IMR-90 (cell line): ENCODE results near the gene HDGFL3. TPM values are rescaled to one million over a fixed set of nuclear protein-coding genes. Genes with fewer than 3 reads are reported as not detected.

ENCODE experiments used
- ATAC-seq: fragments of 200-7000 bp; cut with Tn5 transposase; 2 replicates; pipeline ENCODE4 v1.9.1; 2020; ENCODE audit warnings: low read depth, mild to moderate bottlenecking, moderate library complexity
- BruUV-seq: library from RNA; stranded (reverse); fragments of 400-500 nt; replicated peaks from 2 replicates; lab custom pipeline; 2021; lab: Mats Ljungman, UMichigan
- CTCF ChIA-PET: fragments of 300-600 bp; formaldehyde crosslinking; extraction: SDS; loops from one replicate; lab custom pipeline; 2021; ENCODE audit warnings: antibody characterized with exemption; lab: Yijun Ruan, JAX
- POLR2A ChIA-PET: fragments of 300-600 bp; sonication (Branson Sonifier 250); formaldehyde crosslinking; loops from one replicate; lab custom pipeline; 2022; ENCODE audit warnings: antibody characterized with exemption; ENCODE audit not compliant: unreplicated experiment; lab: Charles Lee
- DNase-seq: peaks from one replicate; pipeline ENCODE4 v3.0.0; 2013
- H2AFZ ChIP-seq: replicated peaks from 2 replicates; pipeline ENCODE3; 2013; ENCODE audit warnings: low read length, mild to moderate bottlenecking; ENCODE audit not compliant: poor library complexity
- H2AK5ac ChIP-seq: 2 replicates; pipeline ENCODE4 v1.6.1; 2013; ENCODE audit warnings: low read depth, low read length, inconsistent platforms
- H2AK9ac ChIP-seq: replicated peaks from 2 replicates; pipeline ENCODE3; 2013; ENCODE audit warnings: mild to moderate bottlenecking, low read depth, low read length, moderate library complexity; ENCODE audit not compliant: poor library complexity
- H2BK120ac ChIP-seq: 2 replicates; pipeline ENCODE4 v1.6.1; 2013; ENCODE audit warnings: low read depth, low read length, inconsistent platforms
- H2BK15ac ChIP-seq: 3 replicates; pipeline ENCODE4 v1.6.1; 2013; ENCODE audit warnings: low read depth, low read length, inconsistent platforms
- H2BK20ac ChIP-seq: 2 replicates; pipeline ENCODE4 v1.6.1; 2013; ENCODE audit warnings: low read depth, mild to moderate bottlenecking, inconsistent platforms, low read length, moderate library complexity
- H2BK5ac ChIP-seq: 2 replicates; pipeline ENCODE4 v1.6.1; 2013; ENCODE audit warnings: mild to moderate bottlenecking, low read depth, low read length, inconsistent platforms; ENCODE audit not compliant: poor library complexity, severe bottlenecking
- H3K14ac ChIP-seq: replicated peaks from 2 replicates; pipeline ENCODE4 v1.6.1; 2013; ENCODE audit warnings: low read depth, low read length, inconsistent platforms
- H3K18ac ChIP-seq: 2 replicates; pipeline ENCODE4 v1.6.1; 2013; ENCODE audit warnings: low read depth, low read length, control low read depth
- H3K23ac ChIP-seq: 2 replicates; pipeline ENCODE4 v1.6.1; 2013; ENCODE audit warnings: low read depth, low read length, inconsistent platforms
- H3K27ac ChIP-seq: 2 replicates; pipeline ENCODE4 v1.5.1; 2013; ENCODE audit warnings: mild to moderate bottlenecking, control low read depth, low read length; ENCODE audit not compliant: insufficient read depth
- H3K27me3 ChIP-seq: 2 replicates; pipeline ENCODE4 v1.6.1; 2013; ENCODE audit warnings: low read length; ENCODE audit not compliant: control insufficient read depth, insufficient read depth
- H3K36me3 ChIP-seq: 2 replicates; pipeline ENCODE4 v1.6.1; 2013; ENCODE audit warnings: low read length, mixed read lengths; ENCODE audit not compliant: control insufficient read depth, insufficient read depth
- H3K4ac ChIP-seq: 2 replicates; pipeline ENCODE4 v1.6.1; 2013; ENCODE audit warnings: low read depth, low read length, inconsistent platforms
- H3K4me1 ChIP-seq: 2 replicates; pipeline ENCODE4 v1.6.1; 2013; ENCODE audit warnings: low read length, mixed read lengths; ENCODE audit not compliant: control insufficient read depth, insufficient read depth
- H3K4me2 ChIP-seq: 2 replicates; pipeline ENCODE4 v1.6.1; 2013; ENCODE audit warnings: low read depth, mild to moderate bottlenecking, control low read depth, low read length, moderate library complexity
- H3K4me3 ChIP-seq: 2 replicates; pipeline ENCODE4 v1.5.1; 2013; ENCODE audit warnings: low read depth, mild to moderate bottlenecking, control low read depth, low read length, moderate library complexity; ENCODE audit not compliant: insufficient read depth
- H3K56ac ChIP-seq: 2 replicates; pipeline ENCODE4 v1.6.1; 2013; ENCODE audit warnings: low read length, inconsistent platforms; ENCODE audit not compliant: insufficient read depth; ENCODE audit errors: extremely low read depth
- H3K79me1 ChIP-seq, 2 experiments: 2 replicates each; pipeline ENCODE4 v1.6.1; 2013; ENCODE audit warnings: low read length in 2 of 2, inconsistent platforms in 1 of 2, low read depth in 1 of 2
- H3K9ac ChIP-seq: 2 replicates; pipeline ENCODE4 v1.6.1; 2013; ENCODE audit warnings: low read depth, low read length, control low read depth
- H3K9me1 ChIP-seq: 2 replicates; pipeline ENCODE4 v1.6.1; 2013; ENCODE audit warnings: low read length, inconsistent platforms; ENCODE audit not compliant: insufficient read depth
- H3K9me3 ChIP-seq: 2 replicates; pipeline ENCODE4 v1.6.1; 2013; ENCODE audit warnings: low read length; ENCODE audit not compliant: control insufficient read depth, insufficient read depth
- H4K20me1 ChIP-seq: 2 replicates; pipeline ENCODE4 v1.6.1; 2013; ENCODE audit warnings: low read length, inconsistent platforms; ENCODE audit not compliant: insufficient read depth
- H4K5ac ChIP-seq: 2 replicates; pipeline ENCODE4 v1.6.1; 2013; ENCODE audit warnings: mild to moderate bottlenecking, low read depth, low read length, control low read depth
- H4K8ac ChIP-seq, 2 experiments: 2 replicates each; pipeline ENCODE4 v1.6.1; 2013; ENCODE audit warnings: low read depth in 2 of 2, low read length in 2 of 2, control low read depth in 1 of 2, inconsistent platforms in 1 of 2
- H4K91ac ChIP-seq: 2 replicates; pipeline ENCODE4 v1.6.1; 2013; ENCODE audit warnings: low read depth, low read length, inconsistent platforms; ENCODE audit not compliant: insufficient read depth
- BHLHE40 ChIP-seq: fragments of 150-350 bp; IDR thresholded peaks from 2 replicates; pipeline ENCODE4 v1.6.1; 2016; ENCODE audit warnings: mild to moderate bottlenecking, low read depth, low read length
- CEBPB ChIP-seq: IDR thresholded peaks from 2 replicates; pipeline ENCODE4 v1.6.1; 2012; ENCODE audit warnings: low read depth, low read length, improper control_type of control experiment
- CHD1 ChIP-seq: IDR thresholded peaks from 2 replicates; pipeline ENCODE4 v1.6.1; 2012; ENCODE audit warnings: low read depth, low read length, improper control_type of control experiment
- CTCF ChIP-seq: conservative IDR thresholded peaks from 2 replicates; pipeline ENCODE4 v1.5.1; 2012; ENCODE audit warnings: mild to moderate bottlenecking, low read depth, low read length, improper control_type of control experiment
- ELK1 ChIP-seq: fragments of 150-350 bp; IDR thresholded peaks from 2 replicates; pipeline ENCODE4 v1.6.1; 2016; ENCODE audit warnings: low read depth, mild to moderate bottlenecking, low read length, moderate library complexity, borderline replicate concordance
- FOS ChIP-seq: fragments of 150-350 bp; IDR thresholded peaks from 2 replicates; pipeline ENCODE4 v1.6.1; 2016; ENCODE audit warnings: low read depth, low read length
- MAFK ChIP-seq: IDR thresholded peaks from 2 replicates; pipeline ENCODE4 v1.6.1; 2012; ENCODE audit warnings: low read depth, low read length, improper control_type of control experiment
- MAZ ChIP-seq: IDR thresholded peaks from 2 replicates; pipeline ENCODE4 v1.6.1; 2012; ENCODE audit warnings: low read depth, mild to moderate bottlenecking, low read length, improper control_type of control experiment, moderate library complexity, borderline replicate concordance
- MXI1 ChIP-seq: IDR thresholded peaks from 2 replicates; pipeline ENCODE4 v1.6.1; 2012; ENCODE audit warnings: low read depth, mild to moderate bottlenecking, low read length, moderate library complexity, borderline replicate concordance
- NFE2L2 ChIP-seq: fragments of 150-350 bp; IDR thresholded peaks from 2 replicates; pipeline ENCODE4 v1.6.1; 2016; ENCODE audit warnings: low read depth, mild to moderate bottlenecking, low read length
- POLR2A ChIP-seq: IDR thresholded peaks from 2 replicates; pipeline ENCODE4 v1.6.1; 2012; ENCODE audit warnings: mild to moderate bottlenecking, low read depth, low read length
- RAD21 ChIP-seq: IDR thresholded peaks from 2 replicates; pipeline ENCODE4 v1.6.1; 2012; ENCODE audit warnings: low read length, improper control_type of control experiment
- RCOR1 ChIP-seq: IDR thresholded peaks from 2 replicates; pipeline ENCODE4 v1.6.1; 2012; ENCODE audit warnings: mild to moderate bottlenecking, low read length, improper control_type of control experiment; ENCODE audit not compliant: insufficient replicate concordance
- RFX5 ChIP-seq: IDR thresholded peaks from 2 replicates; pipeline ENCODE4 v1.8.0; 2012; ENCODE audit warnings: low read depth, mild to moderate bottlenecking, low read length, moderate library complexity
- SMC3 ChIP-seq: fragments of 150-350 bp; IDR thresholded peaks from 2 replicates; pipeline ENCODE4 v1.6.1; 2016; ENCODE audit warnings: low read depth, mild to moderate bottlenecking, antibody characterized with exemption, low read length, moderate library complexity
- USF2 ChIP-seq: fragments of 150-350 bp; IDR thresholded peaks from 2 replicates; pipeline ENCODE4 v1.6.1; 2017; ENCODE audit warnings: mild to moderate bottlenecking, antibody characterized with exemption, low read length, low read depth
- WGBS, 2 experiments: methylation state at CpG; one replicate each; pipeline versions ENCODE4 v1.1.5 to v1.1.7; 2013; ENCODE audit warnings: missing lambda C conversion rate in 2 of 2; ENCODE audit not compliant: insufficient read length in 1 of 2; ENCODE audit errors: extremely low coverage in 2 of 2; 5-methylcytosine and 5-hydroxymethylcytosine counted together
- dilution Hi-C: fragments of 300-500 bp; cut with HindIII; formaldehyde crosslinking; loops from one replicate; pipeline ENCODE4 v1.14.3; 2018; ENCODE audit warnings: low sequenced_read_pairs; ENCODE audit not compliant: unreplicated experiment
- in situ Hi-C: fragments of 300-500 bp; cut with MboI; formaldehyde crosslinking; loops from 3 replicates; pipeline ENCODE4 v1.14.3; 2019; ENCODE audit warnings: low sequenced_read_pairs, inconsistent platforms, mixed read lengths
- intact Hi-C: fragments of 100-400 bp; cut with micrococcal nuclease; formaldehyde crosslinking; loops from 2 replicates; pipeline ENCODE4 v1.10.0; 2022
- polyA plus RNA-seq, 3 experiments: library from polyadenylated mRNA; depleted of rRNA; stranded (reverse); fragments of >200 nt; gene quantifications; 2 replicates each; pipeline ENCODE4 v1.2.3, GENCODE V29; 2012; ENCODE audit warnings: low replicate concordance in 1 of 3
- total RNA-seq: library from RNA; depleted of rRNA; stranded (reverse); fragments of >200 nt; gene quantifications from 2 replicates; pipeline ENCODE4 v1.2.3, GENCODE V29; 2012

HDGFL3 gene
- total and polyA plus RNA-seq, 2 of the 4 experiments (the other 2 are of a cell fraction), result 9.5 to 18.1 TPM

- Histone ChIP-seq H4K5ac (no peak overlapping the region), H2AFZ (no peak overlapping the region), H2BK120ac (no peak overlapping the region), H3K56ac (no peak overlapping the region), H3K9me1 (no peaks in the 10 kb centered on the region), H3K4me3 (no peak overlapping the region), H3K14ac (no peak overlapping the region), H2AK9ac (no peak overlapping the region), H3K36me3 (no peaks in the 10 kb centered on the region), H2BK15ac (no peak overlapping the region), H3K4ac (no peak overlapping the region), H3K18ac (no peak overlapping the region), H2BK20ac (no peak overlapping the region), H3K4me1 (no peaks in the 10 kb centered on the region), H3K27me3 (no peaks in the 10 kb centered on the region), H4K8ac (no peak overlapping the region), H2BK5ac (no peak overlapping the region), H3K9me3 (no peaks in the 10 kb centered on the region), H3K79me1 (no peaks in the 10 kb centered on the region), H3K27ac (no peak overlapping the region), H4K91ac (no peak overlapping the region), H4K20me1 (no peaks in the 10 kb centered on the region), H3K23ac (no peak overlapping the region), H3K4me2 (no peak overlapping the region), H3K9ac (no peak overlapping the region), H2AK5ac (no peak overlapping the region)
- dilution Hi-C loops, result no loop called here
- TF ChIP-seq CEBPB, result no peak
- no peak for TF ChIP-seq MAZ
- no peak for TF ChIP-seq RFX5
- no peak for TF ChIP-seq NFE2L2
- no peak for TF ChIP-seq SMC3
- no peak for TF ChIP-seq MAFK
- no peak for TF ChIP-seq RAD21
- TF ChIP-seq BHLHE40, result no peak
- TF ChIP-seq RCOR1, result no peak
- TF ChIP-seq MXI1, result no peak
- no peak for TF ChIP-seq FOS
- no peak for TF ChIP-seq CTCF
- no peak for TF ChIP-seq ELK1
- no peak for TF ChIP-seq CHD1
- no peak for TF ChIP-seq POLR2A
- no peak for TF ChIP-seq USF2
- BruUV-seq, result no TSS peak
- ATAC-seq, result no peak
- in situ Hi-C loops, result no loop called here
- no CpG with 5 or more reads among the region's 21 CpGs for WGBS, 2 experiments
- intact Hi-C loops, result no loop called here
- CTCF ChIA-PET, result no interaction called here
- DNase-seq, result no peak
- POLR2A ChIA-PET, result no interaction called here
Observed at GRCh38 chr15:83230242-83230641, 22.6 kb upstream of the HDGFL3 start.
